GM12891 (cell line): ENCODE measurements around the gene UXS1.

Source experiments
- DNase-seq: peaks from one replicate; pipeline ENCODE4 v3.0.0; 2011; ENCODE audit warnings: low spot score; ENCODE audit not compliant: insufficient read length
- FAIRE-seq: peaks from 2 replicates; lab custom pipeline; 2011; peaks lifted over from hg19 to GRCh38; lab: Jason Lieb, UNC
- PAX5 ChIP-seq: IDR thresholded peaks from 2 replicates; pipeline ENCODE4 v1.6.1; 2011; ENCODE audit warnings: low read length, moderate library complexity, mild to moderate bottlenecking; ENCODE audit not compliant: insufficient read depth, severe bottlenecking
- POLR2A ChIP-seq: IDR thresholded peaks from 2 replicates; pipeline ENCODE4 v1.6.1; 2011; ENCODE audit warnings: low read depth, low read length, control low read depth
- POLR2AphosphoS5 ChIP-seq: IDR thresholded peaks from 2 replicates; pipeline ENCODE4 v1.6.1; 2011; ENCODE audit warnings: low read depth, low read length, control low read depth
- POU2F2 ChIP-seq: IDR thresholded peaks from 2 replicates; pipeline ENCODE4 v1.6.1; 2011; ENCODE audit warnings: low read depth, mild to moderate bottlenecking, control low read depth, low read length, moderate library complexity
- SPI1 ChIP-seq: IDR thresholded peaks from 2 replicates; pipeline ENCODE4 v1.6.1; 2011; ENCODE audit warnings: low read depth, low read length, control low read depth
- TAF1 ChIP-seq: IDR thresholded peaks from 2 replicates; pipeline ENCODE4 v1.6.1; 2011; ENCODE audit warnings: low read depth, low read length, control low read depth

UXS1 gene

DNA sequence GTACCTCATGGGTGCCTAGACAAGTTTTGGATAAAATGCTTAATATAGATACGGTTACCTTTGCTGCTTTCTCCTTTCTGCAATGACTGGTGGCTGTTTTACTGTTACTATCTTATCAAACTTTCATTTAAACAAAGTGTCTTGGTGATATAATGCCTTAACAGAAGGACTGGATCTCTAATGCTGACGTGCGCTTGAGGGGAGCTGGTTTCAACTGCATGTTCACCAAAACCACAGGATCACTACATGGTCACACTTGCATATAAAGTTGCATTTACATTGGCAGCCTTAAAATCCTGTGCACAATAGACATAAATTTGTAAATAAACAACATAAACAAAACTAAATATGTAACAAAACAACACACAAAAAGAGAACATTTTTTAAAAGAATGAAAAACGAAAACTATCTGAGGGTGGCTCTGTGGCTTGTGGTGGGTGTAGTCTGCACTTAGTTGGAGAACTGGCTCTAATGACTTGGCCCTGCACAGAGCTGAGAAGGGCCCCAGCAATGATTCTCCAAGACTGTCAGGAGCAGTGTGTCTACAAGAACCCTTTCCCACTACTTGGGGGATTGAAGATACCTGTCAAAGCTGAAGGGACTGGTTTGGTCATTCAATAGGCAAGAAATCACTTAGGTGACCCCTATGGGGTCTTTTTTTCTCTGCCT is 135.5 kb downstream of the UXS1 start:
- FAIRE-seq (no peak), DNase-seq (no peak)
- TF ChIP-seq POU2F2, result no peak
- no peak for TF ChIP-seq TAF1
- TF ChIP-seq PAX5, result no peak
- no peak for TF ChIP-seq POLR2AphosphoS5
- TF ChIP-seq SPI1, result no peak
- no peak for TF ChIP-seq POLR2A

- TF ChIP-seq PAX5, result no peak
- no peak for TF ChIP-seq SPI1
- no peak for TF ChIP-seq TAF1
- no peak for TF ChIP-seq POLR2A
- no peak for TF ChIP-seq POLR2AphosphoS5
- TF ChIP-seq POU2F2, result no peak
- FAIRE-seq (no peak), DNase-seq (no peak)
These were observed 136.9 kb downstream of the UXS1 start for GRCh38 chr2:106057206-106057605.

DNA sequence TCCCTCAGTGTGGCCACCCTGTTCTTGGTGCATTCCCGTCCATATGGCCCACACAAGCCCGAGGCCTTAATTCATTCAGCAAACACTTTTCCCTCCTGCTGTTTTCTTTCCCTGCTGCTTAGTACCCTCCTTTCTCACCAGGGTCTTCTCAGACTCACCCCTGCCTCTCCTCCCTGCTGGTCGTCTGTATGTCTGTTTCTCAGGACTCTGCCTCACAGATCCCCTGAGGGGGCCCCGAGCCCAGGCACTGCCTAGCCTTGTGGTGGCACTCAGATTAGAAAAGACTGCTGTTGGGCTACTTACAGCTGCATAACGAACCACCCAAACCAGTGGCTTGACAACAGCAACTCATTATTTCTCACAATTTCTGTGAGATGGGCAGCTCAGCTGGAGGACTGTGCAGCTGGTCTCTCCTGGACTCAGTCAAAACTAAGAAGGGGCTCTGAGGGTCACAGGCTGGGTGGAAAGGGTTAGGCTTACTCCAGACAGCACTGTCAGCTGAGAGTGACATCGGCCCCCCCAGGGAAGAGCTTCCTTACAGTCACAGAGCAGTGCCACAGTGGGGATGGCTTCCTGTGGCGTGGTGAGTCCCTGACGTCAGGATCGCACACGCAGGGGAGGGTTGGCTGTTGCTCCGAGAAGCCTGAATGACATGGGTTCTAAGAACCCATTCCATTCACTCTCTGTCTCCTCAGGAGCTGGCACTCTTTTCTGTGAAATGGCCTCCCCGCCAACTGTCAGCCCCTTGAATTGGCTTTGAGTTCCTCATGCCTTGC is 139.0 kb downstream of the UXS1 start:
- no peak for TF ChIP-seq SPI1
- no peak for TF ChIP-seq POLR2A
- TF ChIP-seq POLR2AphosphoS5, result no peak
- TF ChIP-seq POU2F2, result no peak
- no peak for TF ChIP-seq TAF1
- TF ChIP-seq PAX5, result no peak
- DNase-seq (no peak), FAIRE-seq (no peak)

DNA sequence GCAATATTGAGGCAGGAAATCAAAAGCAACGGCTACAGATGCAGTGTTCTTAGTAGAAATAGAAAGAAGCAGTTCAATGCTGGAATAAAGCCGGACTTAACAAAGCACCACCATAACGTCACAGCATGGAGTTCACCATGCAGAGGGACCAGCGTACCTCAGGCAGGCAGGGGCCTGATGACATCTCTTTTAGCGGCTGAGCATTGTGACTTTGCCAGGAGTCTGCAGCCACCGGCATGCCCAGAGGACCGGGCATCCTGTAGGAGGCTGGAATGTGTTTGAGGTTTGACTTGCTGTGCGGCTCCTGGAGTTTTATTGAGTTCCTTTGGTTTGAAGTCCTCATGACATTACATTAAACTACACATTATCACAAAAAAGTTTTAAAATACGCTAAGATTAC is 139.8 kb downstream of the UXS1 start:
- TF ChIP-seq SPI1 (no peak), POU2F2 (no peak), PAX5 (no peak), TAF1 (no peak), POLR2AphosphoS5 (no peak), POLR2A (no peak)
- DNase-seq (no peak), FAIRE-seq (no peak)

DNA sequence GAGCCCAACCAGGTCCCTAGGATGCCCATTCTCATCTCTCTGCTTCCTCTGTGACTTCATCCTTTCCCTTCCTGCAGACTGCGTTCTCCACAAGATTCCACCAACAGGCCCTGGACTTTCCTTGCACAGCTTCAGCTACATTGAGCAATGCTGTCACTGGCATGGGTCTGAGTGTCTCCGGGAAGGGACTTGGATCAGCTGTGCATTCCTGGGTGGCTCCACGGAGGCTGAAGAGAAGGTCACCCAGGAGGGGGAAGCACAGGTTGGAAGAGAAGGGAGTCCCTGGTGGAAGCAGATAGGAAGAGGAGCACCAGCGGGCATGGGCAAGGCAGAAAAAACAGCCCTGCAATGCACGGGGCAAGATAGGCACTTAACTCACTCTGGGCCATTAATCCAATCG is 140.5 kb downstream of the UXS1 start:
- TF ChIP-seq PAX5 (no peak), POLR2AphosphoS5 (no peak), TAF1 (no peak), SPI1 (no peak), POU2F2 (no peak)
- DNase-seq (no peak), FAIRE-seq (no peak)

DNA sequence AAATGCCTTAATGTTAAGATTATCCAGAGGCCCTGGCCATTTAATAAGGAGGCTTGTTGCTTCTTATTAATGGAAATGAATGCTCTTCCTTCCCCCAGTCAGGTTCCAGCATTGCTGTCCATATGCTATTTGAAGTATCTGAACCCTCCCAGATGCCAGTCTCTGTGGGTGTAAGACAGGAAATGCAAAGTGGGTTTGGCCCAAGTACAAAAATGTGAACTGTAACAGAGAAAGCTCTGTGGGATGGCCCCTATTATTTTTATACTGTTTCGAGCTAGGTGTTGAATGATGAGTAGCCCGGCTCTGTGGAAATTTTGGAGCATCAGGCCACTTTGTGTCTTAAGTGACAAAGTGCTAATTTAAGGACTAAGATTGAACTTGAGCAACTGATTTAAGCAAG is 141.0 kb downstream of the UXS1 start:
- TF ChIP-seq TAF1, result no peak
- TF ChIP-seq POLR2AphosphoS5, result no peak
- no peak for TF ChIP-seq POU2F2
- TF ChIP-seq POLR2A, result no peak
- TF ChIP-seq SPI1, result no peak
- no peak for TF ChIP-seq PAX5
- DNase-seq (no peak), FAIRE-seq (no peak)

DNA sequence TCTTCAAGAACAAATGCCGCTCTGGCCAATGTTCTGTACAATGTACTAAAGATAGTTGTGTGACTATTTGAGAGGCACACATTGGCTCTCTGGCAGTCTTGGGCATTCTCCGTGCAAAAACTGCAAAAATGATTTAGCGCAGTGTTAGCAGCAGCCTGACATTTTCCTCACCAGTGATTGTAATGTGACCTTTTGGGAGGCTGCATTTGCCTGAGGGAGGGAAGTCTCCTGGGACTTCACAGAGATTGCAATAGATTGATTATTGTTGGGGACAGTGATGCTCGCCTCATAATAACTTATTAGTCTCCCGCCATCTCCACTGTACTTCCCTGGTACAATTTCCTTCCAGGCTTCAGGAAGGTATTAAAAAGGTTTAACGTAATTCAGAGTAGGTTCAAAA is 149.2 kb downstream of the UXS1 start:
- FAIRE-seq (no peak), DNase-seq (no peak)
- TF ChIP-seq PAX5 (no peak), TAF1 (no peak), POU2F2 (no peak), POLR2A (no peak), POLR2AphosphoS5 (no peak), SPI1 (no peak)

DNA sequence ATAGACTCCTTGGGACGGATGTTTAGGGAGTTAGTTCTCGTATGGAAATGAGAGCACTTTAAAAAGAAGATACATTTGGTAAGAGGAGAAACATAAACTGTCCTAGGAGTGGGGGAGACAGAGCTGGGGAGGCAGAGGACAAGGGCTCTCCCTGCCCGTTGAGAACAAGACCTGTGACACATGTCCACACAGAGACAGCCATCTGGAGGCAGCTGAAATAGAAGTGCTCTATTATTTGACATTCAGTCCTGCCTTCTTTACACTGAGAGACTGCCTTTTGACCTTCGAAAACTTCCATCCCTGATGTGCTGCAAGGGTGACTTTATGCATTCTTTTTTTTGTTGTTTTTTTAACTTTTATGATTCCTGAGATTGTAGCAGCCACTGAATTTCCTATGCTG is 150.1 kb downstream of the UXS1 start:
- FAIRE-seq, result no peak
- TF ChIP-seq POLR2A (no peak), POU2F2 (no peak), PAX5 (no peak), TAF1 (no peak), POLR2AphosphoS5 (no peak), SPI1 (no peak)
- no peak for DNase-seq
